K562 (cell line): Measurements from ENCODE around the gene DAGLA.

Source experiments
- BDP1 ChIP-seq: IDR thresholded peaks from 3 replicates; pipeline ENCODE4 v1.6.1; 2011; ENCODE audit not compliant: insufficient read length, insufficient read depth
- EHMT2 ChIP-seq: fragments of 450-650 bp; IDR thresholded peaks from 2 replicates; pipeline ENCODE4 v1.6.1; 2018; ENCODE audit warnings: antibody characterized with exemption
- ESRRA ChIP-seq: fragments of 450-650 bp; IDR thresholded peaks from 2 replicates; pipeline ENCODE4 v1.6.1; 2014; ENCODE audit warnings: low read depth, mild to moderate bottlenecking, moderate library complexity, borderline replicate concordance
- RAD21 ChIP-seq, 2 experiments: fragments of 250-450 bp in 1 of 2; fragments of 450-650 bp in 1 of 2; sonication (Bioruptor Pico) in 1 of 2; formaldehyde crosslinking in 1 of 2; IDR thresholded peaks in 1 of 2; conservative IDR thresholded peaks in 1 of 2; 2 replicates each; pipeline versions ENCODE4 v1.4.0 to v1.8.0; 2020 to 2022; ENCODE audit warnings: mild to moderate bottlenecking in 2 of 2, moderate library complexity in 1 of 2
- TF ChIP-seq, protein P1 (sequence below): sonication (generic); formaldehyde crosslinking; IDR thresholded peaks from 2 replicates; pipeline ENCODE4 v1.8.1; 2023; ENCODE audit warnings: mild to moderate bottlenecking, missing genetic modification reagents
- TF ChIP-seq, protein P2 (sequence below): fragments of 250-450 bp; sonication (Bioruptor Pico); IDR thresholded peaks from 2 replicates; pipeline ENCODE4 v1.5.1; 2021; ENCODE audit warnings: mild to moderate bottlenecking
- TF ChIP-seq, protein P3 (sequence below): sonication (generic); formaldehyde crosslinking; IDR thresholded peaks from 2 replicates; pipeline ENCODE4 v1.8.1; 2023; ENCODE audit warnings: mild to moderate bottlenecking, missing genetic modification reagents
- TF ChIP-seq, protein P4 (sequence below), 2 experiments: fragments of 450-650 bp in 1 of 2; sonication (generic) in 1 of 2; formaldehyde crosslinking in 1 of 2; IDR thresholded peaks in 1 of 2; conservative IDR thresholded peaks in 1 of 2; 2 replicates each; pipeline versions ENCODE4 v1.6.1 to v1.8.1; 2016 to 2023; ENCODE audit warnings: mild to moderate bottlenecking in 2 of 2, moderate library complexity in 2 of 2, inconsistent platforms in 1 of 2, missing genetic modification reagents in 1 of 2
- TF ChIP-seq, protein P5 (sequence below), 3 experiments: fragments of 200-800 bp in 1 of 3; fragments of 250-450 bp in 1 of 3; fragments of 450-650 bp in 1 of 3; sonication (Bioruptor Pico) in 1 of 3; sonication (Bioruptor generic) in 1 of 3; formaldehyde crosslinking in 1 of 3; IDR thresholded peaks; 2 replicates each; pipeline versions ENCODE4 v1.6.1 to v1.8.0; 2016 to 2022; ENCODE audit warnings: mild to moderate bottlenecking in 2 of 3, missing genetic modification characterization in 2 of 3, missing compliant biosample characterization in 1 of 3, moderate library complexity in 1 of 3
- TF ChIP-seq, protein P6 (sequence below): fragments of 200-800 bp; sonication (Bioruptor generic); IDR thresholded peaks from 2 replicates; pipeline ENCODE4 v1.6.1; 2016; ENCODE audit warnings: missing genetic modification characterization, missing compliant biosample characterization

DNA sequence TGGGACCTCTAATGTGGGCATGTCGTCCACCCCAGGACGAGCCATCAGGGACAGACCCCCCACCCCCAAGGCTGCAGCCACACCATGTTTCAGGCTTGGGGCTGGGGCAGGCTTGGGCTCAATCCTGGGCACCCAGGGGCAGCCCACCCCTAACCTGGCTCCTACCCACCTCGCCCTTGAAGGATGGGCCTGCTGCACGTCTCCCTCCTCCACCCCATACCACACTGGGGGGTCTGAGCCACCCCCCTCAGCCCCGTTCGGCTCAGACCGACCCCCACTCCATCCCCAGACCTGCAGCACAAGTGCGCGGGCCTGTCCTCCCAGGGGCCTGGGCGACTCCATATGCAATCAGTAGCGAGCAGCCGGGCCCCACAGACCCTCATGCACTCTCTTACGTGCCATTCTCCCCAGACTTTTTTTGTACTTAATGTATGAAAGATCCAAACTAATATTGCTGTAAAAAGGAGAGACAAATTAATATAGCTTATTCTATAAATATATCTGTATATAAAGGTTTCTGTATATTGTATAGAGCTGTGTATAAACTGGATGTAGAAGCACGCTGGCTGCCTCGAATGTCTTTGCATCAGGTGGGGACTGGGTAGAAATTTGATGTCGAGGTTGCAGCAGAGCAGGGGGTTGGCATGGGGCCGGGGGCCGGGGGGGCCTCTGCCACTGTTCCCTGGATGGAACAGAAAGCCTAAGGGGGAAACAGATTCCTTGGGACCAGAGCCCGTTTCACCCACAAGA, 66.4 kb downstream of the DAGLA start:
- TF ChIP-seq, protein P1, sequence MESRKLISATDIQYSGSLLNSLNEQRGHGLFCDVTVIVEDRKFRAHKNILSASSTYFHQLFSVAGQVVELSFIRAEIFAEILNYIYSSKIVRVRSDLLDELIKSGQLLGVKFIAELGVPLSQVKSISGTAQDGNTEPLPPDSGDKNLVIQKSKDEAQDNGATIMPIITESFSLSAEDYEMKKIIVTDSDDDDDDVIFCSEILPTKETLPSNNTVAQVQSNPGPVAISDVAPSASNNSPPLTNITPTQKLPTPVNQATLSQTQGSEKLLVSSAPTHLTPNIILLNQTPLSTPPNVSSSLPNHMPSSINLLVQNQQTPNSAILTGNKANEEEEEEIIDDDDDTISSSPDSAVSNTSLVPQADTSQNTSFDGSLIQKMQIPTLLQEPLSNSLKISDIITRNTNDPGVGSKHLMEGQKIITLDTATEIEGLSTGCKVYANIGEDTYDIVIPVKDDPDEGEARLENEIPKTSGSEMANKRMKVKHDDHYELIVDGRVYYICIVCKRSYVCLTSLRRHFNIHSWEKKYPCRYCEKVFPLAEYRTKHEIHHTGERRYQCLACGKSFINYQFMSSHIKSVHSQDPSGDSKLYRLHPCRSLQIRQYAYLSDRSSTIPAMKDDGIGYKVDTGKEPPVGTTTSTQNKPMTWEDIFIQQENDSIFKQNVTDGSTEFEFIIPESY: no peak
- no peak for TF ChIP-seq EHMT2
- TF ChIP-seq, protein P2, sequence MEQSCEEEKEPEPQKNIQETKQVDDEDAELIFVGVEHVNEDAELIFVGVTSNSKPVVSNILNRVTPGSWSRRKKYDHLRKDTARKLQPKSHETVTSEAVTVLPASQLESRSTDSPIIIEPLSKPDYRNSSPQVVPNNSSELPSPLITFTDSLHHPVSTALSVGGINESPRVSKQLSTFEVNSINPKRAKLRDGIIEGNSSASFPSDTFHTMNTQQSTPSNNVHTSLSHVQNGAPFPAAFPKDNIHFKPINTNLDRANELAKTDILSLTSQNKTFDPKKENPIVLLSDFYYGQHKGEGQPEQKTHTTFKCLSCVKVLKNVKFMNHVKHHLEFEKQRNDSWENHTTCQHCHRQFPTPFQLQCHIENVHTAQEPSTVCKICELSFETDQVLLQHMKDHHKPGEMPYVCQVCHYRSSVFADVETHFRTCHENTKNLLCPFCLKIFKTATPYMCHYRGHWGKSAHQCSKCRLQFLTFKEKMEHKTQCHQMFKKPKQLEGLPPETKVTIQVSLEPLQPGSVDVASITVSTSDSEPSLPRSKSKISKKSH (CRISPR knock-in tag): no peak
- TF ChIP-seq, protein P3, sequence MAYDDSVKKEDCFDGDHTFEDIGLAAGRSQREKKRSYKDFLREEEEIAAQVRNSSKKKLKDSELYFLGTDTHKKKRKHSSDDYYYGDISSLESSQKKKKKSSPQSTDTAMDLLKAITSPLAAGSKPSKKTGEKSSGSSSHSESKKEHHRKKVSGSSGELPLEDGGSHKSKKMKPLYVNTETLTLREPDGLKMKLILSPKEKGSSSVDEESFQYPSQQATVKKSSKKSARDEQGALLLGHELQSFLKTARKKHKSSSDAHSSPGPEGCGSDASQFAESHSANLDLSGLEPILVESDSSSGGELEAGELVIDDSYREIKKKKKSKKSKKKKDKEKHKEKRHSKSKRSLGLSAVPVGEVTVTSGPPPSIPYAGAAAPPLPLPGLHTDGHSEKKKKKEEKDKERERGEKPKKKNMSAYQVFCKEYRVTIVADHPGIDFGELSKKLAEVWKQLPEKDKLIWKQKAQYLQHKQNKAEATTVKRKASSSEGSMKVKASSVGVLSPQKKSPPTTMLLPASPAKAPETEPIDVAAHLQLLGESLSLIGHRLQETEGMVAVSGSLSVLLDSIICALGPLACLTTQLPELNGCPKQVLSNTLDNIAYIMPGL (CRISPR knock-in tag): no peak
- no peak for TF ChIP-seq RAD21 (CRISPR knock-in tag; conservative IDR thresholded peaks at IDR 0.05 in 1 of 2, IDR thresholded peaks at IDR 0.05 in 1 of 2)
- TF ChIP-seq, protein P4, sequence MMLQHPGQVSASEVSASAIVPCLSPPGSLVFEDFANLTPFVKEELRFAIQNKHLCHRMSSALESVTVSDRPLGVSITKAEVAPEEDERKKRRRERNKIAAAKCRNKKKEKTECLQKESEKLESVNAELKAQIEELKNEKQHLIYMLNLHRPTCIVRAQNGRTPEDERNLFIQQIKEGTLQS (IDR thresholded peaks at IDR 0.05): no peak
- TF ChIP-seq, protein P4 (CRISPR knock-in tag; conservative IDR thresholded peaks at IDR 0.05): no peak
- TF ChIP-seq, protein P5, sequence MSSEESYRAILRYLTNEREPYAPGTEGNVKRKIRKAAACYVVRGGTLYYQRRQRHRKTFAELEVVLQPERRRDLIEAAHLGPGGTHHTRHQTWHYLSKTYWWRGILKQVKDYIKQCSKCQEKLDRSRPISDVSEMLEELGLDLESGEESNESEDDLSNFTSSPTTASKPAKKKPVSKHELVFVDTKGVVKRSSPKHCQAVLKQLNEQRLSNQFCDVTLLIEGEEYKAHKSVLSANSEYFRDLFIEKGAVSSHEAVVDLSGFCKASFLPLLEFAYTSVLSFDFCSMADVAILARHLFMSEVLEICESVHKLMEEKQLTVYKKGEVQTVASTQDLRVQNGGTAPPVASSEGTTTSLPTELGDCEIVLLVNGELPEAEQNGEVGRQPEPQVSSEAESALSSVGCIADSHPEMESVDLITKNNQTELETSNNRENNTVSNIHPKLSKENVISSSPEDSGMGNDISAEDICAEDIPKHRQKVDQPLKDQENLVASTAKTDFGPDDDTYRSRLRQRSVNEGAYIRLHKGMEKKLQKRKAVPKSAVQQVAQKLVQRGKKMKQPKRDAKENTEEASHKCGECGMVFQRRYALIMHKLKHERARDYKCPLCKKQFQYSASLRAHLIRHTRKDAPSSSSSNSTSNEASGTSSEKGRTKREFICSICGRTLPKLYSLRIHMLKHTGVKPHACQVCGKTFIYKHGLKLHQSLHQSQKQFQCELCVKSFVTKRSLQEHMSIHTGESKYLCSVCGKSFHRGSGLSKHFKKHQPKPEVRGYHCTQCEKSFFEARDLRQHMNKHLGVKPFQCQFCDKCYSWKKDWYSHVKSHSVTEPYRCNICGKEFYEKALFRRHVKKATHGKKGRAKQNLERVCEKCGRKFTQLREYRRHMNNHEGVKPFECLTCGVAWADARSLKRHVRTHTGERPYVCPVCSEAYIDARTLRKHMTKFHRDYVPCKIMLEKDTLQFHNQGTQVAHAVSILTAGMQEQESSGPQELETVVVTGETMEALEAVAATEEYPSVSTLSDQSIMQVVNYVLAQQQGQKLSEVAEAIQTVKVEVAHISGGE (CRISPR knock-in tag; IDR thresholded peaks at IDR 0.05): no peak
- TF ChIP-seq ESRRA: no peak
- TF ChIP-seq BDP1: no peak
- TF ChIP-seq, protein P6, sequence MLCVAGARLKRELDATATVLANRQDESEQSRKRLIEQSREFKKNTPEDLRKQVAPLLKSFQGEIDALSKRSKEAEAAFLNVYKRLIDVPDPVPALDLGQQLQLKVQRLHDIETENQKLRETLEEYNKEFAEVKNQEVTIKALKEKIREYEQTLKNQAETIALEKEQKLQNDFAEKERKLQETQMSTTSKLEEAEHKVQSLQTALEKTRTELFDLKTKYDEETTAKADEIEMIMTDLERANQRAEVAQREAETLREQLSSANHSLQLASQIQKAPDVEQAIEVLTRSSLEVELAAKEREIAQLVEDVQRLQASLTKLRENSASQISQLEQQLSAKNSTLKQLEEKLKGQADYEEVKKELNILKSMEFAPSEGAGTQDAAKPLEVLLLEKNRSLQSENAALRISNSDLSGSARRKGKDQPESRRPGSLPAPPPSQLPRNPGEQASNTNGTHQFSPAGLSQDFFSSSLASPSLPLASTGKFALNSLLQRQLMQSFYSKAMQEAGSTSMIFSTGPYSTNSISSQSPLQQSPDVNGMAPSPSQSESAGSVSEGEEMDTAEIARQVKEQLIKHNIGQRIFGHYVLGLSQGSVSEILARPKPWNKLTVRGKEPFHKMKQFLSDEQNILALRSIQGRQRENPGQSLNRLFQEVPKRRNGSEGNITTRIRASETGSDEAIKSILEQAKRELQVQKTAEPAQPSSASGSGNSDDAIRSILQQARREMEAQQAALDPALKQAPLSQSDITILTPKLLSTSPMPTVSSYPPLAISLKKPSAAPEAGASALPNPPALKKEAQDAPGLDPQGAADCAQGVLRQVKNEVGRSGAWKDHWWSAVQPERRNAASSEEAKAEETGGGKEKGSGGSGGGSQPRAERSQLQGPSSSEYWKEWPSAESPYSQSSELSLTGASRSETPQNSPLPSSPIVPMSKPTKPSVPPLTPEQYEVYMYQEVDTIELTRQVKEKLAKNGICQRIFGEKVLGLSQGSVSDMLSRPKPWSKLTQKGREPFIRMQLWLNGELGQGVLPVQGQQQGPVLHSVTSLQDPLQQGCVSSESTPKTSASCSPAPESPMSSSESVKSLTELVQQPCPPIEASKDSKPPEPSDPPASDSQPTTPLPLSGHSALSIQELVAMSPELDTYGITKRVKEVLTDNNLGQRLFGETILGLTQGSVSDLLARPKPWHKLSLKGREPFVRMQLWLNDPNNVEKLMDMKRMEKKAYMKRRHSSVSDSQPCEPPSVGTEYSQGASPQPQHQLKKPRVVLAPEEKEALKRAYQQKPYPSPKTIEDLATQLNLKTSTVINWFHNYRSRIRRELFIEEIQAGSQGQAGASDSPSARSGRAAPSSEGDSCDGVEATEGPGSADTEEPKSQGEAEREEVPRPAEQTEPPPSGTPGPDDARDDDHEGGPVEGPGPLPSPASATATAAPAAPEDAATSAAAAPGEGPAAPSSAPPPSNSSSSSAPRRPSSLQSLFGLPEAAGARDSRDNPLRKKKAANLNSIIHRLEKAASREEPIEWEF: no peak
